ENCODE data around the gene SLC3A2. TPM values are rescaled to one million over a fixed set of nuclear protein-coding genes. Genes with fewer than 3 reads are reported as not detected.

SLC3A2 gene
- total and polyA plus RNA-seq, 2 of the 13 experiments (the other 11 are each of a cell fraction or from before 2014, with no cell fraction given), result 213 to 226 TPM

DNA sequence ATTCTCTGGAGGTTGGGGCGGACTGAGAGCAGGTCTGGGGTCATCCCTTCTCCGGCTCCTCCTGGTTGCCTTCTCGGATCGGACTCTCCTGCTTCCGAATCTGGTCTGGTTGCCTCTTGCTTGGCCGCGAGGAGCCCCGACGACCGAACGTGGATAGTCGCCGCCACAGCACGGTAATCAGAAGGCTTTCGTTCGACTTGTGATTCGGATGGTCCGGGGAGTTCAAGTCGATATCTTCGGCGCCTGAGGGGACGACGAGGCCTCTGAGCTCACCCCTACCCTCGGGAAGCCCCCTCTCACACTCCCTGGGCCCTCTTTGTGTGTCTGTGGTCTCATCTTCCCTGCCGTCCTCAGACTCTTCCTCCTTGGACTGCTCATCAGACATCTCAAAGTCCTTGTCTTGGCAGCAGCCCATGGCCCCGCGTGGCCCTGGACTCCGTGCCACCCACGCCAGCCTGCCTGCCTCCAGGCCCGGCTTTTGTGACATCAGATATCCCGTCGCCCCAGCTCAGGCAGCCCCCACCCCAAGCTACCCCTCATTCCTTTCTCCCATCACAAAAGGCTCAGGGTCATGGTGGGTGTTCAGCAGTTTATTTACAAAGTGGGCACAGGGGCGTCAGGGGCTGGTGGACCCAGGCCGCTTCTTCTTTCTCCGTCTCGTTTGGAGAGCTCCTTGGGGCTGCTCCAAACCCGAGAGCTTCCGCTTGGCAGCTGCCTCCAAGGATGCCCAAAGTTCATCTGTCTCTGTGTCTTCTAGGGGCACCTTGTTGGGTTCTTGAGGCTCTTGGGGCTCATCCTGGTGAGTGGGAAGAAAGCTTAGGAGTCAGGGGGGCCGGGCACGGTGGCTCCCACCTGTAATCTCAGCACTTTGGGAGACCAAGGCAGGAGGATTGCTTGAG is 48.1 kb upstream of the SLC3A2 start, which contains the start of gene TEX54 (continued):
- TF ChIP-seq, protein P1, sequence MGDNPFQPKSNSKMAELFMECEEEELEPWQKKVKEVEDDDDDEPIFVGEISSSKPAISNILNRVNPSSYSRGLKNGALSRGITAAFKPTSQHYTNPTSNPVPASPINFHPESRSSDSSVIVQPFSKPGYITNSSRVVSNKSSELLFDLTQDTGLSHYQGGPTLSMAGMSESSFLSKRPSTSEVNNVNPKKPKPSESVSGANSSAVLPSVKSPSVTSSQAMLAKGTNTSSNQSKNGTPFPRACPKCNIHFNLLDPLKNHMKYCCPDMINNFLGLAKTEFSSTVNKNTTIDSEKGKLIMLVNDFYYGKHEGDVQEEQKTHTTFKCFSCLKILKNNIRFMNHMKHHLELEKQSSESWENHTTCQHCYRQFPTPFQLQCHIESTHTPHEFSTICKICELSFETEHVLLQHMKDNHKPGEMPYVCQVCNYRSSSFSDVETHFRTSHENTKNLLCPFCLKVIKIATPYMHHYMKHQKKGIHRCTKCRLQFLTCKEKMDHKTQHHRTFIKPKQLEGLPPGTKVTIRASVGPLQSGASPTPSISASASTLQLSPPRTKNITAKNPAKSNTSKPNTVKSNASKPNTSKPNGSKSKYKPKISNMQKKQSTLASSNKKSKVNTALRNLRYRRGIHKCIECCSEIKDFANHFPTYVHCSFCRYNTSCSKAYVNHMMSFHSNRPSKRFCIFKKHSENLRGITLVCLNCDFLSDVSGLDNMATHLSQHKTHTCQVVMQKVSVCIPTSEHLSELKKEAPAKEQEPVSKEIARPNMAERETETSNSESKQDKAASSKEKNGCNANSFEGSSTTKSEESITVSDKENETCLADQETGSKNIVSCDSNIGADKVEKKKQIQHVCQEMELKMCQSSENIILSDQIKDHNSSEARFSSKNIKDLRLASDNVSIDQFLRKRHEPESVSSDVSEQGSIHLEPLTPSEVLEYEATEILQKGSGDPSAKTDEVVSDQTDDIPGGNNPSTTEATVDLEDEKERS (CRISPR knock-in tag; IDR thresholded peaks at IDR 0.05), result 0 out of 2 replicates have a peak, but pooled peaks have one; percentile 62
- TF ChIP-seq NR2F1 (CRISPR knock-in tag; IDR thresholded peaks at IDR 0.05) (no peak), ZNF354B (CRISPR knock-in tag; IDR thresholded peaks at IDR 0.05) (no peak), MTA1 (CRISPR knock-in tag; IDR thresholded peaks at IDR 0.05; ENCODE audit: borderline replicate concordance) (no peak), SRF (IDR thresholded peaks at IDR 0.05; ENCODE audit: low read depth, low read length) (no peak), TSC22D2 (CRISPR knock-in tag; IDR thresholded peaks at IDR 0.05; ENCODE audit: borderline replicate concordance) (no peak), MYNN (CRISPR knock-in tag; IDR thresholded peaks at IDR 0.05; ENCODE audit: low read depth) (no peak), TMF1 (CRISPR knock-in tag; IDR thresholded peaks at IDR 0.05; ENCODE audit: low read depth) (no peak), ZNF205 (CRISPR knock-in tag; IDR thresholded peaks at IDR 0.05) (no peak), HMG20A (CRISPR knock-in tag; IDR thresholded peaks at IDR 0.05; ENCODE audit: borderline replicate concordance) (no peak), GLI4 (CRISPR knock-in tag; IDR thresholded peaks at IDR 0.05; ENCODE audit: borderline replicate concordance) (no peak), RAD21 (CRISPR knock-in tag; IDR thresholded peaks at IDR 0.05) (no peak), PITX1 (CRISPR knock-in tag; IDR thresholded peaks at IDR 0.05) (no peak; the same call in 1 of the 2 replicates), ZNF629 (CRISPR knock-in tag; conservative IDR thresholded peaks at IDR 0.05) (no peak), NCOA2 (CRISPR knock-in tag; IDR thresholded peaks at IDR 0.05) (no peak), TCF7 (IDR thresholded peaks at IDR 0.05; ENCODE audit: low read depth) (no peak)
- TF ChIP-seq, protein P2, sequence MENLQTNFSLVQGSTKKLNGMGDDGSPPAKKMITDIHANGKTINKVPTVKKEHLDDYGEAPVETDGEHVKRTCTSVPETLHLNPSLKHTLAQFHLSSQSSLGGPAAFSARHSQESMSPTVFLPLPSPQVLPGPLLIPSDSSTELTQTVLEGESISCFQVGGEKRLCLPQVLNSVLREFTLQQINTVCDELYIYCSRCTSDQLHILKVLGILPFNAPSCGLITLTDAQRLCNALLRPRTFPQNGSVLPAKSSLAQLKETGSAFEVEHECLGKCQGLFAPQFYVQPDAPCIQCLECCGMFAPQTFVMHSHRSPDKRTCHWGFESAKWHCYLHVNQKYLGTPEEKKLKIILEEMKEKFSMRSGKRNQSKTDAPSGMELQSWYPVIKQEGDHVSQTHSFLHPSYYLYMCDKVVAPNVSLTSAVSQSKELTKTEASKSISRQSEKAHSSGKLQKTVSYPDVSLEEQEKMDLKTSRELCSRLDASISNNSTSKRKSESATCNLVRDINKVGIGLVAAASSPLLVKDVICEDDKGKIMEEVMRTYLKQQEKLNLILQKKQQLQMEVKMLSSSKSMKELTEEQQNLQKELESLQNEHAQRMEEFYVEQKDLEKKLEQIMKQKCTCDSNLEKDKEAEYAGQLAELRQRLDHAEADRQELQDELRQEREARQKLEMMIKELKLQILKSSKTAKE (CRISPR knock-in tag; IDR thresholded peaks at IDR 0.05; ENCODE audit: borderline replicate concordance), result no peak
- TF ChIP-seq, protein P3, sequence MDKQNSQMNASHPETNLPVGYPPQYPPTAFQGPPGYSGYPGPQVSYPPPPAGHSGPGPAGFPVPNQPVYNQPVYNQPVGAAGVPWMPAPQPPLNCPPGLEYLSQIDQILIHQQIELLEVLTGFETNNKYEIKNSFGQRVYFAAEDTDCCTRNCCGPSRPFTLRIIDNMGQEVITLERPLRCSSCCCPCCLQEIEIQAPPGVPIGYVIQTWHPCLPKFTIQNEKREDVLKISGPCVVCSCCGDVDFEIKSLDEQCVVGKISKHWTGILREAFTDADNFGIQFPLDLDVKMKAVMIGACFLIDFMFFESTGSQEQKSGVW (CRISPR knock-in tag; IDR thresholded peaks at IDR 0.05; ENCODE audit: borderline replicate concordance), result no peak
- TF ChIP-seq, protein P4, sequence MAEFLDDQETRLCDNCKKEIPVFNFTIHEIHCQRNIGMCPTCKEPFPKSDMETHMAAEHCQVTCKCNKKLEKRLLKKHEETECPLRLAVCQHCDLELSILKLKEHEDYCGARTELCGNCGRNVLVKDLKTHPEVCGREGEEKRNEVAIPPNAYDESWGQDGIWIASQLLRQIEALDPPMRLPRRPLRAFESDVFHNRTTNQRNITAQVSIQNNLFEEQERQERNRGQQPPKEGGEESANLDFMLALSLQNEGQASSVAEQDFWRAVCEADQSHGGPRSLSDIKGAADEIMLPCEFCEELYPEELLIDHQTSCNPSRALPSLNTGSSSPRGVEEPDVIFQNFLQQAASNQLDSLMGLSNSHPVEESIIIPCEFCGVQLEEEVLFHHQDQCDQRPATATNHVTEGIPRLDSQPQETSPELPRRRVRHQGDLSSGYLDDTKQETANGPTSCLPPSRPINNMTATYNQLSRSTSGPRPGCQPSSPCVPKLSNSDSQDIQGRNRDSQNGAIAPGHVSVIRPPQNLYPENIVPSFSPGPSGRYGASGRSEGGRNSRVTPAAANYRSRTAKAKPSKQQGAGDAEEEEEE (CRISPR knock-in tag; IDR thresholded peaks at IDR 0.05; ENCODE audit: borderline replicate concordance), result no peak
- TF ChIP-seq, protein P5, sequence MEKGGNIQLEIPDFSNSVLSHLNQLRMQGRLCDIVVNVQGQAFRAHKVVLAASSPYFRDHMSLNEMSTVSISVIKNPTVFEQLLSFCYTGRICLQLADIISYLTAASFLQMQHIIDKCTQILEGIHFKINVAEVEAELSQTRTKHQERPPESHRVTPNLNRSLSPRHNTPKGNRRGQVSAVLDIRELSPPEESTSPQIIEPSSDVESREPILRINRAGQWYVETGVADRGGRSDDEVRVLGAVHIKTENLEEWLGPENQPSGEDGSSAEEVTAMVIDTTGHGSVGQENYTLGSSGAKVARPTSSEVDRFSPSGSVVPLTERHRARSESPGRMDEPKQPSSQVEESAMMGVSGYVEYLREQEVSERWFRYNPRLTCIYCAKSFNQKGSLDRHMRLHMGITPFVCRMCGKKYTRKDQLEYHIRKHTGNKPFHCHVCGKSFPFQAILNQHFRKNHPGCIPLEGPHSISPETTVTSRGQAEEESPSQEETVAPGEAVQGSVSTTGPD (CRISPR knock-in tag; IDR thresholded peaks at IDR 0.05), result no peak
